Stimulated activated CD4-positive, alpha-beta T cell treated with anti-CD3 and anti-CD28 coated beads, Interleukin-15, amount 100 ng/mL, for 1 hour (primary cell): ENCODE measurements around the gene ZNF101.
A peak's percentile ranks its signal among the peaks of the same experiment; 100 is the strongest.

ENCODE experiments used
- DNase-seq, 2 donors: peaks; one replicate each; pipeline ENCODE4 v3.0.0-alpha.2; 2020; ENCODE audit warnings: low read depth in 1 of 2, low spot score in 1 of 2

Gene ZNF101

DNA sequence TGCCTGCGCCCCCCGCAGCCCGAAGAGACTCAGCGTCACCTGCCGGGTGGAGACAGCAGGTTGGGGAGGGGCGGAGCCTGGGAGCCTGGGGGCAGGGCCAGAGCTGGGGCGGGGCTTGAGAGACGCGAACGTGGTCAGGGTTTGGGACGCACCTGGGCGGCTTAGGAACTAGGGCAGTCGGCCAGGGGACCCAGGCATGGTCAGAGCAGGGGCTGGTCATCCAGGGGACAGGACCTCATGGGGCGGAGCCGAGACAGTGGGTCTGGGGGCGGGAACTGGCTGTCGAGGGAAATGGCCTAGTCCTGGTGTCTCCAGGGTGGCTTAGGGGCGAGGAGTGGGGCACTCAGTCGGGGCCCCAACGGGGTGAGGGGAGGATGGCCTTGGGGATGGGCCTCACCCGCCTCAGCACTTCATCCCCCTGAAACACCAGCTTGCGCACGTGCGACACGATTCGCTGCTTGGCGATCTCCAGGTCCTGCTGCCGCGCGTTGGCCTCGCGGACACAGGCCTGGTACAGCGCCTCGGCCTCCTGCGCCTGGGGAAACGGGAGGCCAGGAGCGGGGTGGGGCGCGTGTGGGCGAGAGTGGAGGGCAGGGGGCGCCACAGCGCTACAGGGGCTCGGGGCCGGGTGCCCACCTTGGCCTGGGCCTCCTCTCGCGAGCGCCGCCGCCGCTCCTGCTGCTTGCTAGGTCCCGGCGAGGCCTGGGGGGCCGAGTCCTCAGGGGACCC lies 31.0 kb upstream of the ZNF101 start:
- DNase-seq, result no peak

DNA sequence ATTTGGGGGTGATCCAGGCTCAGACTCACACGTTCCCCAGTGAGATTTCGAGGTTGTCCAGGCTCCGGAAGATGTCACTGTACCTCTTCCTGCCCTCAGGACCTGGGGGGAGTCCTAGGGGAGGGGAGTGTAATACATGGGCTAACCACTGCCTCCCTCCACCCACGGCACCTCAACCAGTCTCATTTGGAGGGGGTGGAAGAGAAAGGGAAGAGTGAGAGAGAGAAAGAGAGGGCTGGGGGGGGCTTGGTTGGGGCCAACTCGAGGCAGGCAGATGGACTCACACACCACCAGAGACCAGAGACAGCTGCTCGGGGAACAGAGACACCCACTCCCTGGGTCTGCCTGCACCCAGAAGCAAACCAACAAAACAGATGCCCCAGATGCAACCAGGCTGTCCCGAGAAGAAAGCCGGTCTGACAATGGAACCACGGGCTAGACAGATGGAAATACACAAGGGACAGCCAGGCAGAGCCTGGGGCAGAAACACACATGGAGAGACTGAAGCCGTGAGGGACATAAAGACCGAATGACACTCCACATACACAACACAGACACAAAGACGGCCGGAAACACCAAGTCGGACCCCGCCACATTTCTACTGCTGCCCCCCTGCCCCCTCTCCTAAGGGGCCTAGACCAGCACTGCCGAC lies 26.0 kb upstream of the ZNF101 start:
- no peak for DNase-seq

GRCh38 chr19:19643158-19644053 lies 25.2 kb upstream of the ZNF101 start, which contains the start of gene GMIP:
GMIP (minus strand) TSS chr19:19643657; CDS start chr19:19643529, 128 bp downstream.
- peak; percentile 80 to 83 for DNase-seq

GRCh38 chr19:19644054-19644388 lies 24.6 kb upstream of the ZNF101 start:
- DNase-seq, result no peak

DNA sequence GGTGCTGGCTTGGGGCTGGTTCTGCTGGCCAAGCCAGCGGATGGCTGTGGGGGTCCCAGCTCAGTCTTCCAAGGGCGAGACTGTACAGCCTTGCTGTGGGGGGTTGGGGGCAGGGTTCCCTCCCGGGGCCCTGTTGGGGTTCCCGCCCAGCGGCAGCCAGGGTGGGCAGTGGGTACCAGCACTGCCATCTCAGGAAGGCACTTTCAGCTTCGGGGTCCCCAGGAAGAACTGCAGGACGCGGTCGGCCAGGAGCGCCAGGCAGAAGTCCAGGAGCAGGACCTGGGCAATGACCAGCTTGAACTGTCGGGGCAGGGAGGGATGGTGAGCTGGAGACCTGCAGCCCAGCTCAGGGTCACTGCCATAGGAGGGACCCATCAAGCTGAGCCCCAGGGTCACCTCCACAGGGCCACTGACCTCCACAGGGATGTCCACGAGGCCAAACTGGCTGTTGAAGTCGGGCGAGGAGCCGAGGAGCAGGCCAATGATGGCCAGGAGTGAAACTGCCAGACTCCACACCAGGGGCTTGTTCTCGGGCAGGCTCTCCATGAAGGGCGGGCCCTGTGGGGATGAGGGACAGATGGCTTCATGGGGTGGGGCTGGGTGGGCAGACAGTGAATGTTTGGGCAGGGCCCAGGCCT lies 23.3 kb upstream of the ZNF101 start:
- DNase-seq, result no peak

DNA sequence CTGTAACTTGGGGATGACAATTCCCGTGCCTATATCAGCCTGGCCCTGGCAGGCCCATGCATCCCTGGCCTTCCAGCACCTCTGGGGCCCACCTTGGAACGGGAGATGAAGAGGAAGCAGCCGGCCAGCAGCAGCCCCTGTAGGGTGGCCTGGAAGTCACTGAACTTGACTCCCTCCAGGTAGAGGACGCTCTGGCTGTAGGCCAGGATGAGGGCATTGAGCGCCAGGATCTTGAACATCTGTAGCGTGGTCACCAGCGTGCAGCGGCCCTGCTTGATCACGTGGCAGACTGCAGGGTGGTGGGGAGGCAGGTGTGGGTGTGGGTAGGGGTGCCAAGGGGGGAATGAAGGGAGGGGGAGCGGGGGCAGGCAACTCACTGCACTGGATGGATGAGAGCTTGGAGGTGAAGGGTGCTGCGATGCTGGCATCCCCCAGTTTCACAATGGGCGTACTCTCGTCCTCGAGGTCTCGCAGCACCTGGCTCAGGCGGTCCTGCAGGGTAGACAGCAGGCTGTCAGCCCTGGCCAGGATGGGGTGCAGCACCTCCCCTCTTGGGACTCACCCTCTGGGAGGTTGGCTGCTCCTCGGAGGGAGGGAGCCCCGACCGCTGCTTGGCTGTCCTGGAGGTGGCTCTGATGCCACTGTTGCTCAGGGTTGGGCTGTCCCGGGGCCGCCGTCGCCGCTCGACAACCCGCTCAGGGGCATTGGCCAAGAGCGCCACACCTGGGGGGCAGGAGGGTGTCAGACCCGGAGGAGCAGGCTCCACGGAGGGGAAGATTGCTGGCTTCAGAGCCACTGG lies 21.4 kb upstream of the ZNF101 start:
- DNase-seq, result no peak

DNA sequence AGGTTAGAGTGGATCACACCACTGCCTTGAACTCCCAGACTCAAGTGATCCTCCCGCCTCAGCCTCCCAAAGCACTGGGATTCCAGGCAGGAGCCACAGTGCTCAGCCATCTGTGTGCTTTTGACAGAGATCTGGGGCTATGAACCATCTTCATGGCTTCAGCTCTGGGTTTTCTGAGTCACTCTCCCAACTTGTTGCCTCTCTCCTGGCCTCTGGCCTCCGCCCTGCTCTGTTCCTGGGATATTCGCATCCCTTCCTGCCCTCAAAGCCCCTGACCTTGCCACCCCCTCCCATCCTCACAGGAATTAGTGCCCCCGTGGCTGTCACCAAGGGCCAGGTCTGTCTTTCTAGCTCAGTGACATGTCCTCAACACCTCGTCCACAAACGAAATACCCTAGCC lies 19.5 kb upstream of the ZNF101 start:
- no peak for DNase-seq

- no peak for DNase-seq
Measured at GRCh38 chr19:19649580-19649995, 19.1 kb upstream of the ZNF101 start.

DNA sequence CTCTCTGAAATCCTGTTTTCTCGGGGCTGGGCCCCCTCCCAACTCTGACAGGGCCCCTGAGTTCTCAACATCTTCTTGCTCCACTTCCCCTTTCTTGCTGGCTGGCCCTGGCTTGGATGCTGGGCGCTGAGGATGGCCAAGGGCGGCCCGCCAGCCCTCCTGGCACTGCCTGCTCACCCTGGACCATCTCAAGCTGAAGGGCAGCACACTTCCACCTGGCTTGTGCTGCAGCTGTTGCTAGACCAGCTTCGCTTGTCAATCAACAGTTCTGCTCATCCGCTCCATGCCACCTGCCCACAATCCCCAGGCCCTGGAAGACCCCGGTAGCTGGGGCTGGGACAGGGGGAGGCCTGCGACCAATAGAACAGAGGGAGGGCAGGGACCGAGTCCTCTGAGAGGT lies 18.3 kb upstream of the ZNF101 start:
- no peak for DNase-seq

DNA sequence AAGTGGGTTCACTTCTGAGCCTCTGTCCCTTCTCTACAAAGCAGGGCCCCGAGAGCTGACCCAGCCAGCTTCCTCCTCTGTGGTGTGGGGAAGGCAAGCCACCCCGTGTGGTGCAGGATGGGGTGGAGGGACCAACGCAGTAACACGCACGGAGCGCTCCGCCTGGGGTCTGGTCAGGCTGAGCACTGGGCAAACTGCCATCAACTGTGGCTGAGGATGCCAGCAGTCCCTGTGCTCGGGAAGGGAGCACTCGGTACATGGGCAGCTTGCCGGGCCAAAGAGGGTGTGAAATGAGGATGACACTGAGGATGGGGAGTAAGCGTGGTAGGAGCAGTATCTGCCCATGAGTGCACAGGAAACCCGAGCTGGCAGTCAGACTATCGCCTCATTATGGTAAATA lies 17.6 kb upstream of the ZNF101 start:
- DNase-seq, result no peak

DNA sequence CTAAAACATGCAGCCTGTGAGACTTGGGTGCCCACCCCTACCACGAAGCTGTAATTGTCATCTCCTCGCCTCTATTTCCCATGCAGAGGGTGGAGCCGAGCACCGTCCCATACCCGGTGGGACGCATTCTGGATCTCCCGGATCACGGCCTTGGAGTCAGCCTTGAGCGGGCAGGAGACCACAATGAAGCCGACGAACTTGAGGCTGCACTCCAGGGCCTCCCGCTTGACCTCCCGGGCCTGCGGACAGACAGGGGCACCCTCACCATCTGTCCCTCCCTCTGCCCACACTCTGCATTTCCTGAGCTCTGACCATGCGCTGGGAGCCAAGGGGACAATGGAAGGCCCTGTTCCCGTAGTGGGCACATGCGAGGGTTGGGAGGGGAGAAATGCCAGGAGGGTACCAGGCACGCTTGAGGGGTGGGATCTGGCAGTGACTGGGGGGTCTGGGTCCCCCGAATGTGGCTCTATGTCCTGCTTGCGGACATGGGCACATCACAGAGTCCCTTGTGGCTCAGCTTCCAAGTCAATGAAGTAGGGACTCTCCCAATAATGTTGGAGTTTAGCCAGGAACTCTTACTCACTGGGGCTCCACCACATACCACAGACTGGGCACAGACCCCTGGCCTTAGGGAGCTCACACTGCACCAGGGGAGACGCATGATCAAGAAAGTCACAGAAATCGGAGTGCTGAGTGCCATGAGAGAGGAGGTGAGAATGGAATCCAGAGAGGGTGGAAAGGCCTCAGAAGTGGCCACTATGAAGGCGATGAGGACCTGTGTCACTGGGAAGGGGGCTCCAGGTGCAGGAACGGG lies 15.9 kb upstream of the ZNF101 start:
- DNase-seq, result no peak

GRCh38 chr19:19653597-19654147 lies 15.0 kb upstream of the ZNF101 start:
- no peak for DNase-seq

GRCh38 chr19:19654441-19654840 lies 14.2 kb upstream of the ZNF101 start:
- no peak for DNase-seq

GRCh38 chr19:19655051-19655594 lies 13.5 kb upstream of the ZNF101 start:
- DNase-seq, result no peak

DNA sequence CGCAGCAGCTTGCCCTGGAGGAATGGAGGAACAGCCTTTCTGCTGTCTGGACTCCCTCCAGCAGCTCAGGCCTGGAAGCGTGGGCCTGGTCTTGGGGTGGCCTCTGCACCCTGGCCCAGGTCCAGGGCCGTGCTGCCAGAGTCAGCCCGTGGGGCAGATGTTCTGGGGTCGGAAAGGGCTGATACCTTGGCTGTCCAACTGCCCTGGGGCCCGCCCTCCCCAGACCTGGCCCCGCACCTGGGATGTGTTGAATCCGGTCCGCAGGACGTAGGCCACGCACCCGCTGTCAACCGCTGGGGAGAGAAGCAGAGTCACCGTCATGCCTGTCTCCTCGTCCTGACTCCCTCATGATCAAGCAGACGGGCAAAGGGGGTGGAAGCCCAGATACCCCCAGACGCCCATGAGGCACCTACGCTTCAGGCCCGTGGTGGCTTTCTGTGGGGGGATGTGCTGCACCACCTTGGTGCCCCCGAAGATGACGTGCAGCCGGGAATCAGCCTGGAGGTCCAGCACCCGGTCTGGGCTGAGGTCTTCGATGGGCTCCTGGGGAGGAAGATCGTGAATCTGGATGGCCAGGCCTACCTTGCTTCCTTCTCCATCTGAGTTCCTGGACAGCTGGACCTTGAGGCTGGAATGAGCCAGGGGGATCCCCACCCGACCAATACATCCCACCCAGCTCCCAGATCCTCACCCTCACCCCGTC lies 12.8 kb upstream of the ZNF101 start:
- DNase-seq, result no peak

GRCh38 chr19:19656451-19657396 lies 11.9 kb upstream of the ZNF101 start:
- no peak for DNase-seq

- DNase-seq, result no peak
Measured at GRCh38 chr19:19657397-19657783, 11.2 kb upstream of the ZNF101 start.
